NT2/D1 (cell line): ENCODE measurements around the gene CDC23.
A peak's percentile ranks its signal among the peaks of the same experiment; 100 is the strongest.
"Not testable (repeated sequence)": the region's sequence is repeated elsewhere in the genome, so short reads cannot be mapped to it uniquely, and the experiment has no call there.

Experiments
- DNase-seq: peaks from one replicate; pipeline ENCODE4 v3.0.0-alpha.2; 2011; ENCODE audit warnings: low read depth, low spot score
- H3K27me3 ChIP-seq: 2 replicates; pipeline ENCODE4 v1.6.0; 2011; ENCODE audit warnings: mild to moderate bottlenecking; ENCODE audit not compliant: insufficient read length, insufficient read depth
- H3K36me3 ChIP-seq: 2 replicates; pipeline ENCODE4 v1.6.1; 2011; ENCODE audit warnings: mild to moderate bottlenecking, low read length, mixed read lengths; ENCODE audit not compliant: insufficient read depth, insufficient read length
- H3K4me1 ChIP-seq: 2 replicates; pipeline ENCODE4 v1.5.1; 2011; ENCODE audit not compliant: insufficient read depth, insufficient read length
- H3K4me3 ChIP-seq: 2 replicates; pipeline ENCODE4 v1.5.1; 2011; ENCODE audit warnings: low read depth; ENCODE audit not compliant: insufficient read length
- H3K9ac ChIP-seq: 2 replicates; pipeline ENCODE4 v1.6.0; 2011; ENCODE audit warnings: low read depth; ENCODE audit not compliant: insufficient read length
- H3K9me3 ChIP-seq: 2 replicates; pipeline ENCODE4 v1.5.1; 2011; ENCODE audit warnings: mild to moderate bottlenecking, low read length; ENCODE audit not compliant: insufficient read depth
- SUZ12 ChIP-seq: IDR thresholded peaks from 2 replicates; pipeline ENCODE4 v1.6.1; 2011; ENCODE audit not compliant: insufficient read length, insufficient read depth; ENCODE audit errors: extremely low read depth
- YY1 ChIP-seq: IDR thresholded peaks from 2 replicates; pipeline ENCODE4 v1.6.1; 2011; ENCODE audit not compliant: insufficient read length, insufficient read depth
- ZNF274 ChIP-seq: IDR thresholded peaks from 2 replicates; pipeline ENCODE4 v1.6.1; 2011; ENCODE audit warnings: mild to moderate bottlenecking, low read depth, low read length

The CDC23 gene

GRCh38 chr5:138213161-138214029 is at the start of gene CDC23:
CDC23 (minus strand) TSS chr5:138213323; CDS start chr5:138213312, 11 bp downstream.
- Histone ChIP-seq H3K9ac (peak within 1 kb of the TSS; percentile 90), H3K27me3 (no peaks in the 10 kb centered on the region), H3K9me3 (no peaks in the 10 kb centered on the region), H3K36me3 (peaks cover 17% of the 10 kb centered on the region), H3K4me3 (peak within 1 kb of the TSS; percentile 93), H3K4me1 (no peaks in the 10 kb centered on the region)
- DNase-seq: peak; percentile 96
- TF ChIP-seq YY1 (peak; percentile 79), ZNF274 (no peak)

DNA sequence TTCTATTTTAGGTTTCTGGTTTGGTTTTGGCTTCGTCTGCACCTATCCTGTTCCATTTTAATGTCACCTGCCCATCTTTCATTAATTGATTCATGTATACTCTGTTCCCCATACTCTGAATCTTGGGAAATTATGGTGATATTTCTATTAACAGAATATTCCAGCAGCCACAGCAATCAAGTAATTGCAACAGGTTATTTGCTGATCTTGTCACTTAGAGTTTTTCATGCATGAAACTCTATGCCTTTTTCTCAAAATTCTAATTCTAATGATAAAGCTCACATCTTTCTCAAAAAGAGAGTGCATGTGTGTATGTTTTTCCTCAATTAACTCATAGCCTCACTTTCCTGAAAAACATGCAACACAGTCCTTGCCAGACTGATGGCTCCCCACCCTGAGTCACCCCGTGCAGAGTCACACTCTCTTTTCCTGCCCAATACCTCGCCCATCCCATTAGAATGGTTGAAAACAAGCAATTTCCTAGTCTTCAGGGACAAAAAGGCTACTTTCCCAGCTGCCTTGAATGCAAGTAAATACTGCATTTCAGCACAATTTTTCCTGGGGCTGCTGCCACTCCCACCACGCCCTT is 45.7 kb upstream of the CDC23 start:
- Histone ChIP-seq H3K4me3 (no peak overlapping the region), H3K27me3 (no peaks in the 10 kb centered on the region), H3K4me1 (peaks cover 4% of the 10 kb centered on the region), H3K36me3 (no peaks in the 10 kb centered on the region), H3K9me3 (no peaks in the 10 kb centered on the region), H3K9ac (no peak overlapping the region)
- TF ChIP-seq ZNF274 (no peak), YY1 (no peak), SUZ12 (no peak)
- DNase-seq: no peak

DNA sequence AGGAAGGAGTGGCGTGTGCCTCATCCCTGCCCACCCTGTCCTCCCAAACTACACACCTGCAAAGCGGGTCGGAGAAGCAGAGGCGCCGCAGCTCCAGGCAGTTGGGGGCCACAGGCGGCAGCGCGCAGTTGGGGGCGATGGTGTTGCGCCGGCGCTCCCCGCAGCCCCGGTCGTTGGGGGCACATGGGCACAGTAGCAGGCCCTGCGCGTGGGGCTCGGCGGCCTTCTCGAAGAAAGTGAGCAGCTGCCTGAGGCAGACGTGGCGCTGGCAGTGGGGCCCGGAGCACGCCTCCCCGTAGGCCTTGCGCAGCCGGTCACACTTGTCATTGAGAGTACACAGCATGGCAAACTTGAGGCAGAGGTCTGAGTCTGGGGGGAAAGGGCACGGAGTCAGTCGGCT is 44.5 kb upstream of the CDC23 start:
- Histone ChIP-seq H3K36me3 (no peaks in the 10 kb centered on the region), H3K9ac (no peak overlapping the region), H3K4me3 (no peak overlapping the region), H3K4me1 (peaks cover 4% of the 10 kb centered on the region), H3K9me3 (no peaks in the 10 kb centered on the region), H3K27me3 (no peaks in the 10 kb centered on the region)
- TF ChIP-seq SUZ12 (no peak), YY1 (no peak), ZNF274 (no peak)
- no peak for DNase-seq

DNA sequence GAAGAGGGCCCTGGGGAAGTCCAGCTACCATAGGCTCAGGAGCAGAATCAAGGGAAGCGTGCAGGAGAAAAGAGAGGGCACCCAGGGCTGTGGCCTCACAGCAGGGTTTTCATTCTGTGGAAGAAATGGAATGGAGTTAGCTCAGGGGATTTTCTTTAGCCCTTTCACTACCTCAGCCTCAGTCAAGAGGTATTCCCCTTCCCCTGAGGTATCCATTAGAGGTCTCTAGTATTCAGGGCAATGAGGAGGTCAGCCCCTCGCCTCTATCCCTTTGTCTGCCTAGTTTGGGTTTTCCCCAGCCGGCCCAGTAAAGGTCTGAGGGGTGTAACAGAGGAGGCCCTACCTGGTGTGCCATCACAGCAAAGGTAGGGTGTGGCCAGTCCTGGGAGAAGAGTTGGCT is 39.8 kb upstream of the CDC23 start:
- Histone ChIP-seq H3K9me3 (no peaks in the 10 kb centered on the region), H3K4me3 (no peak overlapping the region), H3K27me3 (no peaks in the 10 kb centered on the region), H3K36me3 (no peaks in the 10 kb centered on the region), H3K4me1 (peaks cover 4% of the 10 kb centered on the region), H3K9ac (no peak overlapping the region)
- no peak for DNase-seq
- no peak for TF ChIP-seq ZNF274
- TF ChIP-seq SUZ12: no peak
- TF ChIP-seq YY1: no peak

GRCh38 chr5:138247800-138248199 is 34.7 kb upstream of the CDC23 start:
- H3K4me1 ChIP-seq, H3K9me3 ChIP-seq, H3K36me3 ChIP-seq, DNase-seq, H3K9ac ChIP-seq, H3K4me3 ChIP-seq, H3K27me3 ChIP-seq: not testable (repeated sequence)

GRCh38 chr5:138246822-138247221 is 33.7 kb upstream of the CDC23 start:
- peaks cover 9% of the 10 kb centered on the region for H3K27me3 ChIP-seq
- H3K4me3 ChIP-seq: no peak overlapping the region
- H3K9me3 ChIP-seq: no peaks in the 10 kb centered on the region
- TF ChIP-seq SUZ12 (no peak), ZNF274 (no peak), YY1 (no peak)
- no peaks in the 10 kb centered on the region for H3K36me3 ChIP-seq
- H3K9ac ChIP-seq: no peak overlapping the region
- peaks cover 11% of the 10 kb centered on the region for H3K4me1 ChIP-seq
- DNase-seq: no peak

DNA sequence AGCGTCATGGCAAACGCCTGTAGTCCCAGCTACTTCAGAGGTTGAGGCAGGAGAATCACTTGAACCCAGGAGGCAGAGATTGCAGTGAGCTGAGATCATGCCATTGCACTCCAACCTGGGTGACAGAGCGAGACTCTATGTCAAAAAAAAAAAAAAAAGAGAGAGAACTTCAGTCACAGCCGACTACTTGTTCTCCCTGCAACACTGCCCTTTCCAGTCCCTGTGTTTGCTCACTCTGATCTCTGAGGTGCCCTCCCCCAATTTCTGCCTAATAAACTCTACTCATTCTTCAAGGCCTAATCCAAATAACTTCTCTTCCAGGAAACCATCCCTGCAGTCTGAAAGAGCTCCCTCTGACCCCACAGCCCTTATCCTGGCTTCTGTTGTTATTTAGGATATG is 33.2 kb upstream of the CDC23 start:
- peaks cover 11% of the 10 kb centered on the region for H3K4me1 ChIP-seq
- H3K9me3 ChIP-seq: no peaks in the 10 kb centered on the region
- DNase-seq: no peak
- H3K36me3 ChIP-seq: no peaks in the 10 kb centered on the region
- no peak overlapping the region for H3K9ac ChIP-seq
- no peak for TF ChIP-seq ZNF274
- TF ChIP-seq SUZ12: no peak
- no peak for TF ChIP-seq YY1
- H3K4me3 ChIP-seq: no peak overlapping the region
- peaks cover 14% of the 10 kb centered on the region for H3K27me3 ChIP-seq
